CD4-positive, alpha-beta T cell treated with Interleukin-4 for 4 hours (primary cell): ENCODE results near the gene FAH.
A peak's percentile ranks its signal among the peaks of the same experiment; 100 is the strongest.

Experiments
- DNase-seq: peaks from one replicate; pipeline ENCODE4 v3.0.0-alpha.2; 2020

The FAH gene

GRCh38 chr15:80202016-80202315 is 49.2 kb downstream of the FAH start:
- no peak for DNase-seq

GRCh38 chr15:80202641-80203360 is 50.0 kb downstream of the FAH start:
- no peak for DNase-seq

GRCh38 chr15:80203361-80203885 is 50.6 kb downstream of the FAH start:
- no peak for DNase-seq

- no peak for DNase-seq
These were observed 51.4 kb downstream of the FAH start for GRCh38 chr15:80204231-80204630.

- DNase-seq = no peak
These were observed 55.1 kb downstream of the FAH start for GRCh38 chr15:80207887-80208286.

- no peak for DNase-seq
These were observed 56.2 kb downstream of the FAH start for GRCh38 chr15:80208758-80209734.

- DNase-seq = no peak
These were observed 58.1 kb downstream of the FAH start for GRCh38 chr15:80210611-80211573.

GRCh38 chr15:80211976-80212375 is 59.2 kb downstream of the FAH start:
- no peak for DNase-seq

GRCh38 chr15:80214910-80215309 is 62.1 kb downstream of the FAH start:
- no peak for DNase-seq

- DNase-seq = no peak
These were observed 63.3 kb downstream of the FAH start for GRCh38 chr15:80216141-80216540.

GRCh38 chr15:80216911-80217310 is 64.1 kb downstream of the FAH start:
- no peak for DNase-seq

GRCh38 chr15:80217327-80217900 is 64.6 kb downstream of the FAH start:
- no peak for DNase-seq

GRCh38 chr15:80219955-80220354 is 67.2 kb downstream of the FAH start:
- DNase-seq = no peak

GRCh38 chr15:80228959-80229610 is 76.3 kb downstream of the FAH start:
- DNase-seq = no peak

GRCh38 chr15:80231371-80231770 is 78.6 kb downstream of the FAH start:
- no peak for DNase-seq

- DNase-seq = no peak
These were observed 80.8 kb downstream of the FAH start for GRCh38 chr15:80233581-80233980.

- DNase-seq = peak; percentile 21
These were observed 82.1 kb downstream of the FAH start for GRCh38 chr15:80234883-80235282.
